Adrenal gland (tissue), 5 donors: Measurements from ENCODE around the gene KLHL29.

Experiments
- POLR2A ChIP-seq, 2 donors: fragments of 450-650 bp; IDR thresholded peaks; one replicate each; pipeline ENCODE4 v1.6.1; 2017; ENCODE audit warnings: antibody characterized with exemption in 2 of 2, mild to moderate bottlenecking in 2 of 2, moderate library complexity in 1 of 2
- TF ChIP-seq, protein P1 (sequence below), 6 experiments: fragments of 450-650 bp in 4 of 6; fragments of 200-600 bp in 2 of 6; sonication (generic) in 1 of 6; IDR thresholded peaks; 1 replicate in 5 of 6; 2 replicates in 1 of 6; pipeline versions ENCODE4 v1.5.1 to v1.8.0; 2016 to 2021; ENCODE audit warnings: antibody characterized with exemption in 6 of 6, mild to moderate bottlenecking in 2 of 6, moderate library complexity in 1 of 6
- donor health status: DM: no; HTN: no; CAD: no.

DNA sequence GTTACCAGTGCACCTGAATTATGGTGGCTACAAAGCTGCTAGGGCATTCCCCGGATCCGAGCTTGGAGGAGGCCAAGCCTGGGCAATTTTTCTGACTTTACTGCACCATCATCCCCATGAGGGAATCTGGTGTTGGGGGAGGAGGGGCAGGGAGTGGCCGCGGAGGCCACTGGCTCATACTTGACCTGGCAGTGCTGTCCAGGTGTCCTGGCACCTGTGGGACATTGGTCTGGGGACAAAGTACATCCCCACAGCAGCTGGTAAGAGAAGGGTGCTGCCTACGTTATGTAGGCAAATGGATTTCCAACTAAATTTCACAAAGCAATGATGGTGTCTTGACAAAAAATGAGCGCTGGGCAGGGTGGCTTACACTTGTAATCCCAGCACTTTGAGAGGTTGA lies 48.3 kb downstream of the KLHL29 start:
- TF ChIP-seq, protein P1, sequence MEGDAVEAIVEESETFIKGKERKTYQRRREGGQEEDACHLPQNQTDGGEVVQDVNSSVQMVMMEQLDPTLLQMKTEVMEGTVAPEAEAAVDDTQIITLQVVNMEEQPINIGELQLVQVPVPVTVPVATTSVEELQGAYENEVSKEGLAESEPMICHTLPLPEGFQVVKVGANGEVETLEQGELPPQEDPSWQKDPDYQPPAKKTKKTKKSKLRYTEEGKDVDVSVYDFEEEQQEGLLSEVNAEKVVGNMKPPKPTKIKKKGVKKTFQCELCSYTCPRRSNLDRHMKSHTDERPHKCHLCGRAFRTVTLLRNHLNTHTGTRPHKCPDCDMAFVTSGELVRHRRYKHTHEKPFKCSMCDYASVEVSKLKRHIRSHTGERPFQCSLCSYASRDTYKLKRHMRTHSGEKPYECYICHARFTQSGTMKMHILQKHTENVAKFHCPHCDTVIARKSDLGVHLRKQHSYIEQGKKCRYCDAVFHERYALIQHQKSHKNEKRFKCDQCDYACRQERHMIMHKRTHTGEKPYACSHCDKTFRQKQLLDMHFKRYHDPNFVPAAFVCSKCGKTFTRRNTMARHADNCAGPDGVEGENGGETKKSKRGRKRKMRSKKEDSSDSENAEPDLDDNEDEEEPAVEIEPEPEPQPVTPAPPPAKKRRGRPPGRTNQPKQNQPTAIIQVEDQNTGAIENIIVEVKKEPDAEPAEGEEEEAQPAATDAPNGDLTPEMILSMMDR (IDR thresholded peaks at IDR 0.05) = no peak
- TF ChIP-seq POLR2A (IDR thresholded peaks at IDR 0.05) = no peak
